HS-5 (cell line): ENCODE data around the gene TMEM108.
"Not testable (repeated sequence)": the region's sequence is repeated elsewhere in the genome, so short reads cannot be mapped to it uniquely, and the experiment has no call there.

Source experiments
- DNase-seq: peaks from one replicate; pipeline ENCODE4 v3.0.0-alpha.2; 2012; ENCODE audit warnings: low read depth

The TMEM108 gene

GRCh38 chr3:133038089-133038730 is at the start of gene TMEM108:
Gene TMEM108, plus strand, starts transcription at chr3:133038391.
- peak; percentile 37 for DNase-seq

DNA sequence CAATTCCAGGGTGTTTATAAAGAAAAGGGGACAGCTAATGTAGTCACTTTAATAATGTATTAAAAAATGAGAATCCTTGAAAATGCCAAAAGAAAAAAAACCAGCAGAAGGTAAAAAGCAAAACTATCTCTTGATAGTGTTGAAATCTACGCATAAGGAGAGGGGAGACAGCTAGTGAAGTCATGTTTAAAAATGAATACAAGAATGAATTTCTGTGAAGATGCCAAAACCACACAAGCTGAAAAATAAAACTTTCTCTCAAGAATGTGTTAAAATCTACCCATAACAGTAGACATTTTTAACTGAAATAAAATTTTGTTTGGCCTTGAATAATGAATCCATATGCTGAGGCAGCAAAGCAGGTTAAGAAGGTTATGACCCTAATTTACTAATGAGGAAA is 42.2 kb upstream of the TMEM108 start:
- no peak for DNase-seq

DNA sequence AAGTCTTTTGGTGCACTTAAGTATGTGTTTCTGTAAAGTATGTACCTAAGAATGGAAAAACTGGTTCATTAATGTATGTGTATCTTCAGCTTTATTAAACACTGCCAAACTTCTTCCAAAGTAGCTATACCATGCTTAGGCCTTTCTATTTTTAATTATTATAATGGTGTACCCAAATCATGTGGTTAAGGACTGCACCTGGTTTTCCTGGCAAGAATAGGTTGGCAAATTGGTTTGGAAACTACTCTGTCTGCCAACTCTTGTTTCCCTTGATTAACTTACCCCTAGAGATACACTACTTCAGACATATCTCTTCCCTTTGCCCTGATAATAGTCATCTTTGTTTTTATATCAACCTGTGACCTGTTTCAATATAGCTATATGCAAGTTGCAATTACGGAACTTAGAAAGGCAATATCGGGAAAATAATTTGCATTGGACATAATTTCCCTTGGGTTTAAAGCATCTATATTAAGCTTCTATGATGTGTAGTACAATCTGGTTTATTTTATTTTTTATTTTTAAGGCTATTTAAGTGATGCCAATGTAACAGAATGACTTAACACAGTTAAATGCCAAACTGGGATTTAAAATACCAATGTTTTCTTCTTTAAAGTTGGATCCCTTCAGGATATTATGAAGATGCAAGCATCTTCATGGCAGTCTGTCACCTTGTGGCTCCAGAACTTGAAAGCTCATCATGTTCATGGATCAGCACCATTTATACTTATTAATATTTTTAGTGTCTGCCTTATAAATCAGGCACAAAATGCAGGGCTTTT is 40.6 kb upstream of the TMEM108 start:
- DNase-seq: no peak

DNA sequence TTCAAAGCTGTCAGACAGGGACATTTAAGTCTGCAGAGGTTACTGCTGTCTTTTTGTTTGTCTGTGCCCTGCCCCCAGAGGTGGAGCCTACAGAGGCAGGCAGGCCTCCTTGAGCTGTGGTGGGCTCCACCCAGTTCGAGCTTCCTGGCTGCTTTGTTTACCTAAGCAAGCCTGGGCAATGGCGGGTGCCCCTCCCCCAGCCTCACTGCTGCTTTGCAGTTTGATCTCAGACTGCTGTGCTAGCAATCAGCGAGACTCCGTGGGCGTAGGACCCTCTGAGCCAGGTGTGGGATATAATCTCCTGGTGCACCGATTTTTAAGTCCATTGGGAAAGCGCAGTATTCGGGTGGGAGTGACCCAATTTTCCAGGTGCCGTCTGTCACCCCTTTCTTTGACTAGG is 33.2 kb upstream of the TMEM108 start:
- not testable (repeated sequence) for DNase-seq

- no peak for DNase-seq
Observed at GRCh38 chr3:133007601-133008000, 30.6 kb upstream of the TMEM108 start.

- DNase-seq: no peak
Observed at GRCh38 chr3:133014325-133014724, 23.9 kb upstream of the TMEM108 start.

DNA sequence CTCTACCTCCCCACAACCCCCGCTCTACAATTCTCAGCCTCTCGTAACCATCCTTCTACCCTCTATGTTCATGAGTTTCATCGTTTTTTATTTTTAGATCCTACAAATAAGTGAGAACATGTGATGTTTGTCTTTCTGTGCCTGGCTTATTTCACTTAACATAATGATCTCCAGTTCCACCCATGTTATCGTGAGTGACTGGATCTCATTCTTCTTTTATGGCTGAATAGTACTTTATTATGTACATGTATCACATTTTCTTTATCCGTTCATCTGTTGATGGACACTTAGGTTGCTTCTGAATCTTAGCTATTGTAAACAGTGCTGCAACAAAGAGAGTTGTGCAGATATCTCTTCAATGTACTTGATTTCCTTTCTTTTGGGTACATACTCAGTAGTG is 22.6 kb upstream of the TMEM108 start:
- not testable (repeated sequence) for DNase-seq

DNA sequence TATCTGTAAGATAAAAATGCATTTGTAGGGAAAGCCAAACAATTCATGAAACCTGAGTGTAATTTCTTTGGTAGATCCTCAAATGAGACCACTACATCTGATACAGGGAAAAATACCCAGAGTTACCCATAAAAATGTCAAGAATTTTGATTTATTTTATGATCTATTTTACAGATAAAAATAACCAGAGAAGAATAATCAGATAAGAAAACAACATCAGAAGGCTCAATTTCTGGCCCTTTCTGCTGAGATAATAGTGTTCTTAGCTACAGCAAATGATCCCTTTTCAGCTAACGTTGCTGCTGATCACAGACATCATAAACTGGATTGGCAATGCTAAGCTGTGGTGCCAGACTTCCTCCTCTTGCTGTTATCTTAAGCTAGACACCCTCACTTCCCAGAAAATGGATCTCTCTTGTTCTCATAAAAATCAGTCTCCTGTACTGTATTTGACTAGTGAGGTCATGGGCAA is 21.3 kb upstream of the TMEM108 start:
- no peak for DNase-seq

DNA sequence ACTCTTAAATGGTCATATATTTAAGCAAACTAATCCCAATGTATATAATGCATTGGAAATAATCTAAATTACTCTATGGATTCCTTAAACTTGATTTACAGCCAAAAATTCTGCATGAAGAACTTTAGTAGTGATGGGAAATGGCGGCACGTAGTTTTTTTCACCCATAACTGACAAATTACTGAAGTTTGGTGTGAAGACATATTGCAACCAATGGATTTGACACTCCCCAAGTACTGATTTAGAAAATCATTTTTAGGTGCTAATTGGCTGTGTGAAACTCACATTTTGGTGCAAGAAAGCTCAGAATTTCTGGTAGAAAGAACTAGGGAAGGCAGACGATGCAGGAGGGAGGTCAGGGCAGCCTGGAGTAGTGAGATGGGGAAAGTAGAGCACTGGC is 19.3 kb upstream of the TMEM108 start:
- no peak for DNase-seq

DNA sequence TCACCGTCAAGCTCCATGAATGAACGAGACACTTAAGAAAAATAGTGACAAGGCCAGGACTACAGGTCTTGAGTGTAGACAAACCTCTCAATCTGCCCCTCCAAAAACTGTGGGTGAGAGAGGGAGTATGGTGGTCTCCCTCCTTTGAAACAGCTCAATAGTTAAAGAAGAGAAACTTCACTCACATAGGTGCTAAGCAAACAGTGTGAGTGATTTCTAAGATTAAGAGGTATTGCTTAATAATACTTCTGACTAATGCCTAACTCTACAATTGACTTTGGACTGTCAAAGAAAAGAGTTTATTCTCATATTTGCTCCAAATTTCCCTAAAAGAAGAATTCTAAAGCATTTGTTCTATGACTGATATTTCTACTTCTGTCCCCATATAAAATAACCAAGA is 17.0 kb upstream of the TMEM108 start:
- DNase-seq: no peak

DNA sequence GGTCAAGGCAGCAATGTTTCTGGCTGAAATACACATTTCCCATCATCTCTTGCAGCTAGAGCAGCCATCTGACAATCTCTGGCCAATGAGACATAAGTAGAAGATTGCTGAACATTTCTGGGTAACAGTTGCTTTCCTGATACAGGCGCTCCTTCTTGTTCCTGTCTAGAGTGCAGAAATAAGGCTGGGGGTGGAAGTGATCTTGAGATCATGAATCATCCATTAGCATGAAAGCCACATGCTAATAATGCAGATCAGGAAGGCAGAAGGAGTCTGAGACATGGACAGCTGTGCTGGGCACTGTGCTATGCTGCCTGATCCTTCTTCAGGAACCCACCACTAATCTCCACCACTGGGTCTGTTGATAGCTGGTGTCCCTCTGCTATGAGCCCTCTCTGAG is 14.8 kb upstream of the TMEM108 start:
- DNase-seq: no peak

DNA sequence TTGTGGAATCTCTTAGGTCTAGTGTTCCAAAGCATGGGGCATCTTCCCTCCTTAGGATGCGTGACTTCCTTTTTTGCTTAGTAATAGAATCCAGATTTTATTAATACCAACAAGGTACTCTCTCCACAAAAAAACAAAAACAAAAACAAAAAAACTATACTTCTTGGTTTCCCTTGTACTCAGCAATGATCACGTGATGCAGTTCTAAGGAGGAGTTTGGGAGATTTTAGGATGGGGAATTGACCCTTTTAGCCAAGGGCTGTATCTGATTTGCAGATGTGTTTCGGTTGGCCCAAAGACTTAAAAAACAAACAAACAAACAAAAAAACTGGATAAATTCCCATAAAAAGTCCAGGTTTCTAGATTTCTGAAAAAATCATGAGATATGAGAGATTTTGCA is 12.6 kb upstream of the TMEM108 start:
- DNase-seq: no peak

- no peak for DNase-seq
Observed at GRCh38 chr3:133032301-133032700, 5.9 kb upstream of the TMEM108 start.

- DNase-seq: no peak
Observed at GRCh38 chr3:133037436-133037835, 755 bp upstream of the TMEM108 start.

DNA sequence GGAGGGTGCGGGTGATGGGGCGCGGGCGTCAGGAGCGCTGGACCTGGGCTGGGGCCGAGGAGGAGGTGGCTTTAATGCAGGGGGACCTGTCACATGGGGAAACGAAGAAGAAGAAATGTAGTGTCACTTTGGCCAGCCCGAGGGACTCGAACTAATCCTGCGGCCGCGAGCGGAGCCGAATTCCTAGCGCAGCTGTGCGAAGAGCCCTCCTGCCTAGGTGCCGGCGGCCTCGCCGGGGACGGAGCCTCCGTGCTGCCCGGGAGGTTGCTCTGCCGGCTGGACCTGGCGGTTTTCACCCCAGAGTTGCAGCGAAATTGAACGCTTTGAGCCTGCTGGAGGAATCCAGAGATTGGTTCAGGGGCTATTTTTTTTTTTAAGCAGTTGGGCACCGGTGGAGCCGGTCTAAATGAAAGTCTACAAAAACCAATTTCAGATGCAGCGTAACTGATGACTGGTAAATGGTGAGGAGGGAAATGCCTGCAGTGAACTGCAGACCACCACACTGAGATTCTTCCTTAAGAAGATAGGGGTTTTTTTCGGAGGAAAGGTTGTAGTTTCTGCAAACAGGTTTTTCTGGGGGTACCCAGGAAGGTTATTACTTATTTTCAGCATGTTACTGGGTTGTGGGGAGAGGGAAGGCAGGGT is 662 bp downstream of the TMEM108 start:
- no peak for DNase-seq

DNA sequence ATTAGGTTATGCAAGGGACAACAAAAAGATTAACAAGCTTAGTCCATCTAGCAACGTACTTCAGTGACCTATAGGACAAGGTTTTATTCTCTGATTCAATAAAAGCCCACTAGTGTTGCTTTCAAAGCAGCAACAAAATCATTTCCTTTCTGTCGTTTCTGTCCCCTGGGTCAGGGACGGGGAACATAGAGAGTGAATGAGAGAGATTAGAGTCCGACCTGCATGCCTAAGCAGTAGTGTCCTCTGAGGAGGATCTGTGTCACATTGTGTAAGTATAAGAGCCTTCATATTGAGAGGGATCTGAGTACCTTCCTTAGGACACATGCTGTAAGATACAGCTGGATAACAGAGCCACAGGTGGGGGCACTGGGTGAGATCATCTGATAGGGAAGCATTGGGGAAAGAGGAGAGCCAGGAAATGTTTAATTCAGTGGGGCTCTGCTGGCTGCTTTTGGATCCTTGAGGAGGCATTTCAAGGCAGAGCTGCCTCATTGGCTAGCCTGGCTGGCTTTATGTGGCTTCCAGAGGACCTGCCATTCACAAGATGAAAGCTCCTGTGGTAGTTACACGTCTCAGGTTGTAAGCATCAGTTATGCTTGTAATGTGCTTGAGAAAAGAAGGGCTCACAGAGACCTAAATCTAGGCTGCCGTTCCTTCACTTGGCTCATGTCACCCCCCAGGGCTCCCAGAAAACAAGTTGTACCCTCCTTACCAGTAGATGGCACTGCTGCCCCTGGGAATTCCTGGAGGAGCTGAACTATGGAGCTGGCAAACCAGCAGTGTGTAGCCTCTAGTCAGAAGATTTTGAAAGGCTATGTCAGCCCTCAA is 2.7 kb downstream of the TMEM108 start:
- peak; percentile 52 for DNase-seq

DNA sequence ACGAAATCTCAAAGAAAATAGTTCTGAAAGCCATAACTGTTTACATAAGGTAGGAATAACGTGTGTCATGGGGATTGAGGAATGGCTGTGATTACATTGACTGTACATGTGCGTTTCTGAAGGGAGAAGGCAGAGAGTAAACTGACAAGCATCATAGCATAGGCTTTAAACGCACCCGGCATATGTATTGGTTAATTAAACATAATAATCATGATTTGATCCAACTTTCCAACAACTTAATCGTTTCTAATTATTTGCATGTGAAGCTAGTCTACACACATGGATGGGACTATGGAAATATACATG is 3.3 kb downstream of the TMEM108 start:
- no peak for DNase-seq

GRCh38 chr3:133042778-133043177 is 4.6 kb downstream of the TMEM108 start:
- no peak for DNase-seq

DNA sequence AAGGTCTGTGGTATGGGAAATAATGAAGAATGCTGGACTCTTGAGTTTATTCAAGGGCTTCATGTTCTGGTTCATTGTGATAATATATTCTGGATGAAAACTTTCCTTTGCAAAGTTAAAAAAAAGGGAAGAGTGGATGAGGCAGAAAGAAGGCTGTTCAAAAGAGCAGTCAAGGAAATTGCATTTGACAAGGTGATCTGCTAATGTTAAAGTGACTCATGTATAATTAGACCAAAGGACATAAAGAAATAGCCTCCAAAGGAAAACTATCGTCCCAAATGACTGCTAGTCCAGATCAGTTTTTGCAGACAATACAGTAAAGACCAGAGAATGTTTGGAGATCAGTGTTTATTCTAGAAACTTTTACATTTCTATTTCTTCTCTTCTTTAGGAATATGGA is 9.8 kb downstream of the TMEM108 start:
- no peak for DNase-seq

DNA sequence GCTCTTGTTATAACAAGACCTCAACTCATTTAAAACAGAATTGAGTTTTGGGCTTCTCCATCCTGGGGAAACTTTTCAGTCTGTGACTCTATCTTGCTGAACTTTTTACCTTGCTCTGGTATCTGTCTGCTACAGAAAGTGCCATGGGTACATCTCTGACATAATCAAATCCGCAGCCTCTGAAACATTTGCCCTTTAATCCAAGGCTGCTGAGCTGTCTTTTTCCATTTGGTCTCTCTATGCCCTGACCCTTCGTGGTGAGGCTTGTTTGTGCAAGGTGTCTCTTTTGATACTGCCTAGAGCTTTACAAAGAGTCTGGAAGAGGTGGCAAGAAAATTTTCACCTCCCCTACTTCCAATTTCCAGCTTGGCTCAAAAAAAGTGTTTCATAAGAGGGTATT is 11.3 kb downstream of the TMEM108 start:
- DNase-seq: no peak

DNA sequence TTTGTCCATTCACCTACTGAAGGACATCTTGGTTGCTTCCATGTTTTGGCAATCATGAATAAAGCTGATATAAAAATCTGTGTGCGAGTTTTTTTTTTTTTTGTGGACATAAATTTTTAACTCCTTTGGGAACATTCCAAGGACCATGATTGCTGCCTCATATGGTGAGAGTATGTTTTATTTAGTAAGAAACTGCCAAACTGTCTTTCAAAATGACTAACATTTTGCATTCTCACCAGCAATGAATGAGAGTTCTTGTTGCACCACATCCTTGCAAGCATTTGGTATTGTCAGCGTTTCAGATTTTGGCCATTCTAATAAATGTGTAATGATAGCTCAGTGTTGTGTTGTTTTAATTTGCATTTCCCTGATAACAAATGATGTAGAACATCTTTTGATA is 12.7 kb downstream of the TMEM108 start:
- no peak for DNase-seq

GRCh38 chr3:133053532-133053931 is 15.3 kb downstream of the TMEM108 start:
- DNase-seq: no peak

- no peak for DNase-seq
Observed at GRCh38 chr3:133054586-133054985, 16.4 kb downstream of the TMEM108 start.
